Spleen (tissue), 7 donors: ENCODE data around the gene LPAR2.

Experiments
- POLR2A ChIP-seq, 3 donors: fragments of 450-650 bp; IDR thresholded peaks; one replicate each; pipeline ENCODE4 v1.5.1; 2017; ENCODE audit warnings: antibody characterized with exemption in 3 of 3, mild to moderate bottlenecking in 1 of 3
- TF ChIP-seq, protein P1 (sequence below), 11 experiments: fragments of 200-600 bp in 7 of 11; fragments of 450-650 bp in 4 of 11; sonication (generic) in 4 of 11; IDR thresholded peaks in 8 of 11; conservative IDR thresholded peaks in 3 of 11; 1 replicate in 7 of 11; 2 replicates in 4 of 11; pipeline versions ENCODE4 v1.4.0 to v1.8.0; 2016 to 2021; ENCODE audit warnings: antibody characterized with exemption in 11 of 11, inconsistent platforms in 4 of 11, mild to moderate bottlenecking in 1 of 11
- donor health status: DM: no; HTN: no; CAD: no; lungs with moderate emphysema.
- donor health status: DM: no; HTN: no; CAD: no.
- donor health status: DM: no; HTN: no; CAD: no.

DNA sequence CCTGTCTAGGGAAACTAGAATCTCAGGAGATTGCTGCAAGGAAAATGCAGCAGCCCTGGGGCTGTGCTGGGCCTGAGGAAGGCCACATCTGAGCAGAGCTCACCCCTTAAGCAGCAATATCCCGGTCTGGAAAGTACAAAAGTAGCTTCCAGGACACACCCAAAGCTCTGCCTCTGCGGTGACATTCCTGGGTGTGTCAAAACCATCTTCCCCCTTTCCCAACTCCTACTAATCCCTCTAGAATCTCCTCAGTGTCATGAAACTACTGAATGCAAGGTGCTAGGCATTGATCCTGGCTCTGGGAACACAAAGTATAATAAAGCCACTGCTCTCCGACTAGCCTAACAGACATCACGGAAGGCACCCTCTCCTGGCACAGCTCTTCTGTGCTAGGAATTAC lies 14.5 kb downstream of the LPAR2 start:
- TF ChIP-seq, protein P1, sequence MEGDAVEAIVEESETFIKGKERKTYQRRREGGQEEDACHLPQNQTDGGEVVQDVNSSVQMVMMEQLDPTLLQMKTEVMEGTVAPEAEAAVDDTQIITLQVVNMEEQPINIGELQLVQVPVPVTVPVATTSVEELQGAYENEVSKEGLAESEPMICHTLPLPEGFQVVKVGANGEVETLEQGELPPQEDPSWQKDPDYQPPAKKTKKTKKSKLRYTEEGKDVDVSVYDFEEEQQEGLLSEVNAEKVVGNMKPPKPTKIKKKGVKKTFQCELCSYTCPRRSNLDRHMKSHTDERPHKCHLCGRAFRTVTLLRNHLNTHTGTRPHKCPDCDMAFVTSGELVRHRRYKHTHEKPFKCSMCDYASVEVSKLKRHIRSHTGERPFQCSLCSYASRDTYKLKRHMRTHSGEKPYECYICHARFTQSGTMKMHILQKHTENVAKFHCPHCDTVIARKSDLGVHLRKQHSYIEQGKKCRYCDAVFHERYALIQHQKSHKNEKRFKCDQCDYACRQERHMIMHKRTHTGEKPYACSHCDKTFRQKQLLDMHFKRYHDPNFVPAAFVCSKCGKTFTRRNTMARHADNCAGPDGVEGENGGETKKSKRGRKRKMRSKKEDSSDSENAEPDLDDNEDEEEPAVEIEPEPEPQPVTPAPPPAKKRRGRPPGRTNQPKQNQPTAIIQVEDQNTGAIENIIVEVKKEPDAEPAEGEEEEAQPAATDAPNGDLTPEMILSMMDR (IDR thresholded peaks at IDR 0.05 in 8 of 11, conservative IDR thresholded peaks at IDR 0.05 in 3 of 11): no peak
- no peak for TF ChIP-seq POLR2A (IDR thresholded peaks at IDR 0.05)
